ENCODE measurements around the gene GRHL3.

GRHL3 gene

DNA sequence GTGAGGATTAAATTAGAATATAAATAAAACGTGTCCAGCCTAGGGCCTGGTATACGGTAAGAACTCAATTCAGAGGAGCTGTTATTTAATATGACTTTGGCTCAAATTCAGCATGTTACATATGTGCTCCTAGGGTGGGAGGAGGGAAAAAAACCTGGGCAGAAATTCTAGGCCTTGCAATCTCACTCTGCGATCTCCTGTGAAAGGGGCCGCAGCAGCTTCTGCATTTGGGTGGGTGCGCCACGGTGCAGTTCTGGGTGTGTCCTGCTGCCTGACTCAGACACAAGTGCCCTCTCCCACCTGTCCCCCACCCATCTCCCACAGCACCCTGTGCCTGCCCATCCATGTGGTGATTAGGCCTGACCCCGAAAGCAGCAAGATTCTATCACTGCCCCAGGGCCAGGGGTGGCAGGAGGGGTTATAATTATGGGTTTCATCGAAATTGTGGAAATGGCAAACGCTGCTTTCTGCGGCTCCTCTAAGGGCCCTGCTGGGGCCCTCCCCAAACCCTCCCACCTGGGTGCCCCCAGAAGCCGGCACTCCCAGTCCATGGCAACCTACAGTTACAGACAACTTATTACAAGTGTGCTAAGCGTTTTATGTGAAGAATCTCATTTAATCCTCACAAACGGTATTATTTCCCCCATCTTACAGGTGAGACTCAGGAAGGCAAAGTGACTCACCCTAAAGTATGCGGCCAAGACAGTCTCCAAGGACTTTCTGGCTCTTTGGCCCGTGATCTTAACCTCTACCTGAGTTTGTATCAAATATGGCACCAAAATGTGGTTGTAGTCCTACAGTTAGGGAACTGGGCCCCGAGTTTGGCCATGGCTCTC is 25.5 kb upstream of the GRHL3 start:
- DNase-seq (ENCODE audit: low read depth) = no peak

DNA sequence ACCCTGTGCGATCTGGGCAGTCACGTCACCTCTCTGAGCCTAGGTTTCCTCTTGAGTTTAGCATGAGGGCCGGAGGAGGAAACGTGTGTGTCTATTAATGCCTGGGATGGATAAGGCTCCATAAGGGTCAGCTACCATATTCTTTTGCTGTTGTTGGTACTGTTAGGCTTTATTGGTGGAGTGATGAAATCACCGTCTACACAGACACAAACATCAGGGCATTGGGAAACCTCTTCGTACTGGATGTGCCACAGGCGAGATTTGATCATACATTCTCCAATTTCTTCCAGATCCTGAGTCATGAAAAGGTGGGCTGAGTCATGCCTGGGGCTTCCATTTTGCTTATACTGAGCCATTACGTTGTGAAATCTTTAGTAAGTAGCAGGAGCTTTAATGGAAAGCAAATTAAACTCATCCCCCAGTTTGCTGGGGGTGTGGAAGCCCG is 24.9 kb upstream of the GRHL3 start:
- DNase-seq (ENCODE audit: low read depth) = no peak

- DNase-seq (ENCODE audit: low read depth) = no peak
These were observed 24.3 kb upstream of the GRHL3 start for GRCh38 chr1:24294716-24295371.

- DNase-seq (ENCODE audit: low read depth) = no peak
These were observed 23.6 kb upstream of the GRHL3 start for GRCh38 chr1:24295535-24295934.

- no peak for DNase-seq (ENCODE audit: low read depth)
These were observed 21.8 kb upstream of the GRHL3 start for GRCh38 chr1:24297187-24297851.

GRCh38 chr1:24297852-24298232 is 21.3 kb upstream of the GRHL3 start:
- no peak for DNase-seq (ENCODE audit: low read depth)

DNA sequence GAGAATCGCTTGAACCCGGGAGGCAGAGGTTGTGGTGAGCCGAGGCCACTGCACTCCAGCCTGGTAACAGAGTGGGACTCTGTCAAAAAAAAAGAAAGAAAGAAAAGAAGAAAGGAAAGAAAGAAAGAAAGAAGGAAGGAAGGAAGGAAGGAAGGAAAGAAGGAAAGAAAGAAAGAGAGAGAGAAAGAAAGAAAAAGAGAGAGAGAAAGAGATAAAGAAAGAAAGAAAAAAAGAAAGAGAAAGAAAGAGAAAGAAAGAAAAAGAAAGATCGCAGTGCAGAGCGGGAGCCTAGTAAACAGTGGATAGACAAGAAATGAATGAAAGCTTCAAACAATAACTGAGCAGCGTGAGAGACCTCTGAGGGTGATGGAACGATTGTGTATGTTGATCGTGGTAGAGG is 20.6 kb upstream of the GRHL3 start:
- DNase-seq (ENCODE audit: low read depth) = no peak

DNA sequence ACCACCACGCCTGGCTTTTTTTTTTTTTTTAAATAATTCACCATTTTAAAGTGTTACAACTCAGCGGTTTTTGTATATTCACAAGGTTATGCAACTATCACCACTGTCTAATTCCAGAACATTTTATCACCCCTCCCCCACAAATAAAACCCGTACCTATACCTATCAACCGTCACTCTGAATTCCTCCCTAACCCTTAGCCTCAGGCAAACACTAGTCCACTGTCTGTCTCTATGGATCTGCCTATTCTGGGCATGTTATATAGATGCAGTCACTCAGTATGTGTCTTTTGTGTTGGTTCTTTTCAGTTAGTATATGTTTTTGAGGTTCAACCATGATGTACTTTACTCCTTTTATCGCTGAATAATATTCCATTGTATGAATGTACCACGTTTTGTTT is 19.3 kb upstream of the GRHL3 start:
- no peak for DNase-seq (ENCODE audit: low read depth)

DNA sequence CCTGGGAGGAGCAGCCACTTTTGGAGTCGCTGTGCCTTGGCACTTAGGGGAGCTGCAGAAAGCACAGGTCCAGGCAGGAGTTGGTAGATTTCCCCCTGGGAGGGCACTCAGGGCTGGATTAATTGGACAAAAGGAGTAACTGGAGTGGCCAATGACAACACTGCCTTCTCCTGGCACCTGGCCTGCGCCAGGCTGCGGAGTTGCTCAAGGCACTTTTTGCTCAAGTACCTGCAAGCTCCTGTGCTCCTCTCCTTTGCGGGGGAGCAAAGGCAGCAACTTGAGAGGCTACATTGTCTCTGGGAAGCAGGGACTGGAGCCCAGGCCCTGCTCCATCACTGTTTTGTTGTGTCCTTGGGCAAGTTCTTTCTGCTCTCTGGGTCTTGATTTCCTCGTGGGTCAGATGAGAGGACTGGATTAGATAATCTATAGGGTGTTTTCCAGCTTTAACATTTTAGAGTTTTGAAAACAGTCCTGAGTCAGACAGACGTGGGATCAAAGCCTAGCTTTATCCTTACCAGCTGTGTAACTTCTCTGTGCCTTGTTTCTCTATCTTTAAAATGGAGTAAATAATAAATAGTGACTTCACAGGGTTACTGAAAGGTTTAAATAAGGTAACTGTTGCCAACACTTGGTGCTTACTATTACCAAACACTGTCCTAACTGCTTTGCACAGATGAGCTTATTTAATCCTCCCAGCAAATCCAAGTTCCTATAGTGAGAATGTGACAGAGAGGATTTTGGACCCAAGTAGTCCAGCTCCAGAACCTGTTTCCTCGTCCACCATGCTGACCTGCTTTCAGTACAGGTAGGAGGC is 18.0 kb upstream of the GRHL3 start:
- DNase-seq (ENCODE audit: low read depth) = no peak

DNA sequence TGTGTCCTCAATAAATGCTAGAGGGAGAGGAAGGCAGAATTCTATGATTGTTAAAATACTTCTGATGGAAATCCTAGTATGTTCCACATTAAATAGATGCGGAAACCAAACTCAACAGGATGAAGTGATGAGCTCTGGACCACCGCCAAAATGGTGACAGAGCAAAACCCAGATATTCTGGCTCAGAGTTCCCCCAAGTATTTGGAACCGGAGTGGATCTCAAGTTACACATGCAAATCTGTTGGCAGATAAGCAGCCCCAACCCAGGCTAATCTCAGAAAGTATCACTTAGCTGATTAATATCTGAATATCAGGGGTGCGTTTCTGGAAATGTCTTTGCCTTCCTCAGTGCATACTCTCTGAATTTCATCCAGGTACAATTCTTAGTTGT is 17.4 kb upstream of the GRHL3 start:
- no peak for DNase-seq (ENCODE audit: low read depth)

- no peak for DNase-seq (ENCODE audit: low read depth)
These were observed 16.9 kb upstream of the GRHL3 start for GRCh38 chr1:24302209-24302611.

DNA sequence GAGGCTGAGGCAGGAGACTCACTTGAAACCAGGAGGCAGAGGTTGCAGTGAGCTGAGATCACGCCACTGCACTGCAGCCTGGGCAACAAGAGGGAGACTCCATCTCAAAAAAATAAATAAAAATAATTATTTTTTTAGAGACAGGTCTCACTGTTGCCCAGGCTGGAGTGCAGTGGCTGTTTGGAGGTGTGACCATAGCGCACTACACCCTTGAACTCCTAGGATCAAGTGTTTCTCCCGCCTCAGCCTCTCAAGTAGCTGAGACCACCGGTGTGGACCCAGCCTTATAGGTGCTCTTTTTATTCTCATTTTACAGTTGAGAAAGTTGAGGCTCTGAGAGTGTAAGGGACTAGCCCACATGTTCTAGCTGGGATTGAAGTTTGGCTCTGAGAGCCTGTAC is 15.6 kb upstream of the GRHL3 start:
- DNase-seq (ENCODE audit: low read depth) = no peak

DNA sequence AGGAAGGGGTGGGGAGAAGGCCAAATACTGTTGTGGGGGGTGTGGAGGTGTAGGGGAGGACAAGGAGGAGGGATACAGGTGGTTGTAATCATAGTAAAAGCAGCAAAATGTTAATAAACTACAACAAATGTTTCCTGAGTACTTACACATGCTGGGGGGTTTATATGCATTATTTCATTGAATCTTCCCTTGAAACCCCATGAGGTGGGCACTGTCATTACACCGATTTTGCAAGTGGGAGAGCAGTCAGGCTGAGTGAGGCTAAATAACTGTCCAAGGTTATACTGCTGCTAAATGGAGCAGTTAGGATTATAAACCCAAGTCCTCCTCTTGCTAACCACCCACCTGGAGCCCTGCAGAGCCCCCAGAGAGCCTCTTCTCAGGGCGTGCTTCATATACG is 14.4 kb upstream of the GRHL3 start:
- no peak for DNase-seq (ENCODE audit: low read depth)

GRCh38 chr1:24308365-24309015 is 10.7 kb upstream of the GRHL3 start:
- no peak for DNase-seq (ENCODE audit: low read depth)

DNA sequence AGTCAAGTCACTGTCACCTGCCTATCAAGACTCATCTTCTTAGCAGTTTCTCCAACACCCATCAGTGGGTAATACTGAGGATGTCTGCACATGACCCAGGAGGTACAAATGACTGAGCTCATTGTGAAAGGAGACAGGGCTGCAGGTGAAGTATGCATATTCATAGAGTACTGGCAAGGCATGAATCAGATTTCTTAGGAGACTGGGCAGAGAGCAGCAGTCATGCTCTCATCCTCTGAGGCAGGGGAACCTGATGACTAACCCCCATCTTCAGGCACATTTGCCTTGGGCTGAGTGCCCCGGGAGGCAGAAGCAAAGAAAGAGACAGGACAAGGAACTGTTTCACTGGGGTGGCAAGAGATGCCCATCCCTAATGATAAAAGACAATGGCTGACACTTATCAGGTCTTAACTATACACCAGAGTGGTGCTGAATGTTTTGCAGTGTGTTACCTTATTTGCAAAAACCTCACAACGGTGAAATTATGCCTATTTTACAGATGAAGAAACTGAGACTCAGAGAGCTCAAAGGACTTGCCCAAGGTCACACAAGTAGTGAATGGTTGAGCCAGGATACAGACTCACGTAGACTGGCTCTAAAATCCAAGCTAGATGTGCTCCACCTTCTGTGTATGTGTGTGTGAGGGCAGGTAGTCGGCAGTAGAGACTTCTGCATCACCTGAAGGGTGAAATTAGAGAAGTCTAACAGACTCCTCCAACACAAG is 9.2 kb upstream of the GRHL3 start:
- DNase-seq (ENCODE audit: low read depth) = no peak

DNA sequence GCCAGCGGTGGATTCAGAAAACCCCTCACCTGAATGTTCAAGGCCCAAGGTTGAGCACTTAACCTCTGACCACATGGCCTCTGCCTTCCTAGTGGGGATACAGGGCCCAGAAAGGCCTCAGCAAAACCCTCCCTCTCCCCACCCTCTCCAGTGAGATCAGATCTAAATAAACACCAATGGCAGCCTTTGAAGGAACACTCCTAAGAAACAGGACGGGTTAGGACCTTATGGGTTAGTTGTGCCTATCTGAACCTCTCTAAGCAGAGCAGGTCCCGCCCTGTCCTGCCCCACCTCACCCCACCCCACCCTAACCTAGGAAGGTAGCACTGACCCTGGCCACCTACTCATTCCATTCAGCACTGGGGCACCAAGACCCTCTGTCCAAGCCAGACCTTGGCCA is 7.9 kb upstream of the GRHL3 start:
- DNase-seq (ENCODE audit: low read depth) = no peak

DNA sequence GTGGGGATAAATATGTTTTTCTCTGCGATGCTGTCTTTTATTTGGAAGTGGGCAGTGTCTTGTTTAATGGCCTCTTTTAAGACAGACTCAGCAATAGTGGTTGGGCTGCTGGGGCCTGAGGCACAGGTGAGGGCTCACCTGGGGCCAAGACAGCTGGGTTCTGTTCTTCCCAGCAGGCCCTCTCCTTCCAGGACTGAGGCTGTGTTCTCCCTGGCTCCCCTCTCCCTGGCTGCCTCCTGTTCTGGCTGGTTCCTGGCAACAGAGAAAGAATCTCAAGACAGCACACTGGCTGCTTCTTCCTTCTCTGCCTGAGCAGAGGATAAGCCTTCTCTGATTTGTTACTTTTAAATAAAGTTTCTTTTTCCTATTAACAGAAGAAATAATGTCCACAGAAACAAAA is 7.4 kb upstream of the GRHL3 start:
- no peak for DNase-seq (ENCODE audit: low read depth)

GRCh38 chr1:24315391-24315790 is 3.8 kb upstream of the GRHL3 start:
- no peak for DNase-seq (ENCODE audit: low read depth)

DNA sequence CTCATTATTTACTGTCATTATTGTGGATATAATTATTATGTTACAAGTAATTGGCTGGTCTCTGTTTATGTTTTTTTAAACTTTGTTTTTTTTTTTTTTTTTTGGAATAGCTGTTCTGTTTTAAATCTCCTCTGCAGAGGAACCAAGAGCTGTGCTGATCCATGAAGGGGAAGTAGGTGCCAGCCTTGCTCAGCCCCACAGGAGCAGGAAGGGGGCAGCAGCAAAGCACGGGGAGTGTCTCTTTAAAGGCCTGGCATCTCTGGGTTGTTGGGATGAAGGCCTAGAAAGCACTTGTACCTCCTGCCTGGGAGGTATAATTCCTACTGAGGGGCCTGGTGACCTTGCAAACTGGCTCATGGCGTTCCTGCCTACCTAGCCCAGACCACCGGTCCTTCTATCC is 2.5 kb upstream of the GRHL3 start:
- no peak for DNase-seq (ENCODE audit: low read depth)

DNA sequence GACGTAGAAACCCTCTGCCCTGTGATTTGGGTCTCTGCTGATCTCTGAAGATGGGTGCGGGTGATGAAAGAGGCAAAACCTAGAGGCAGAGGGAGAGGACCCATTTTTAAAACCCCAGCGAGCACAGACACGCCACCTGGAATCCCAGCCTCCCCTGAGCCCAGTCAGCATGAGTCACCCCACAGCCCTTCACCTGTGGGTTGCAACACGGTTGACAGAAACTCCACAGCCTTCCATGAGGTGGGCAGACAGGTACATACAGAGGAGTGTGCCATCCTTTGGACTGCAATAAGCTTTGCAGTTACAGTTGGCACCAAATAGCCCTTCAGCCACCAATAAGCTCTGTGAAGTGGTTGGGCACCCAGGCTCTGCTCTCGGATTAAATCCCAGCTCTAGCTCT is 2.1 kb upstream of the GRHL3 start:
- DNase-seq (ENCODE audit: low read depth) = no peak

DNA sequence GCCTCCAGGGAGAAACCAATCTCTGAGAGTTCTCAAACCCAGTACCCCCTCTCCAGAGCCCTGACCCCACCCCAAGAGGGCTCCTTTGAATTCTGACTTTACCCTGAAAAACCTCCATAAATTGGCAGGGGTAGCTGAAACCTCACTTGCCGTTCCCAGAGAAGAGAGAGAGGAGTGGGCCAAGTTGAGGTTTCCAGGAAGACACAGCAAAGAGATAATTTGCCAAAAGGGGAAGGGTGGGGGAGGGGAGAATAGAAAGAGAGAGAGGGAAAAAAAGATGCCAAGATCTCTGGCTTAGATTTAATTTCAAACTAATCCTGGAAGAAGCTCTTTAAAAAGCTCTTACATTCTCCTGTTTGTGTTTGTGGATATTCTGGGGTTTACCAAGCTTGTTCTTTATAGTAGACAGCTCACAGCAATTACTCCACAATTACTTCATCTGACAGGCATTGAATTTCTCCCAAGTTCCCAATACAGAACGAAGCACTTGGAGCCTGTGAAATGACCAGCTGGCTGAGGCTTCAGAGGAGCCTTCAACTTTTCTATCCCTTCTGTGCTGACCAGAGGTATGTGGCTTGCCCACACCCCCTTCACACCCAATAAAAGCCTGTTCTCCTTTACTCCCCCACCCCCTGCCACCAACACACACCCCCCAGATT is 1.1 kb upstream of the GRHL3 start:
- no peak for DNase-seq (ENCODE audit: low read depth)

All from T-helper 22 cell (primary cell).